Body of pancreas (tissue), 4 donors: ENCODE measurements around the gene WNT10A. TPM values are rescaled to one million over a fixed set of nuclear protein-coding genes. Genes with fewer than 3 reads are reported as not detected.

ENCODE experiments used
- ATAC-seq: fragments of 150-250 bp; one replicate; pipeline ENCODE4 v1.9.1; 2016
- DNase-seq, 4 donors: peaks; one replicate each; pipeline ENCODE4 v3.0.0-alpha.2; 2019
- H3K27ac ChIP-seq, 4 donors: fragments of 200-600 bp; sonication (generic); 1 replicate in 3 of 4; 2 replicates in 1 of 4; pipeline versions ENCODE4 v1.5.1 to v1.6.1; 2016 to 2019; ENCODE audit warnings: mild to moderate bottlenecking in 1 of 4, mixed read lengths in 1 of 4, moderate library complexity in 1 of 4
- H3K27me3 ChIP-seq, 2 donors: fragments of 200-600 bp; sonication (generic); one replicate each; pipeline ENCODE4 v1.6.0; 2016; ENCODE audit warnings: mild to moderate bottlenecking in 1 of 2
- H3K36me3 ChIP-seq, 2 donors: fragments of 200-600 bp; sonication (generic); replicated peaks in 1 of 2; 2 replicates each; pipeline ENCODE4 v1.5.1; 2016; ENCODE audit warnings: low read depth in 2 of 2; ENCODE audit not compliant: insufficient read depth in 1 of 2
- H3K4me1 ChIP-seq: fragments of 200-600 bp; sonication (generic); one replicate; pipeline ENCODE4 v1.6.0; 2016
- H3K4me3 ChIP-seq, 2 donors: fragments of 200-600 bp; sonication (generic); 1 replicate in 1 of 2; 2 replicates in 1 of 2; pipeline ENCODE4 v1.5.1; 2016 to 2019
- H3K9me3 ChIP-seq, 3 donors: fragments of 200-600 bp; sonication (generic); 1 replicate in 2 of 3; 2 replicates in 1 of 3; pipeline ENCODE4 v1.5.1; 2016
- POLR2A ChIP-seq, 3 donors: fragments of 450-650 bp; IDR thresholded peaks; one replicate each; pipeline ENCODE4 v1.6.1; 2016; ENCODE audit warnings: antibody characterized with exemption in 3 of 3, mild to moderate bottlenecking in 2 of 3
- WGBS, 2 donors: methylation state at CpG; one replicate each; pipeline ENCODE4 v1.1.5; 2017; 5-methylcytosine and 5-hydroxymethylcytosine counted together
- intact Hi-C: fragments of 100-400 bp; cut with DNase I; formaldehyde crosslinking; loops from one replicate; pipeline ENCODE4 v1.15.1; 2023
- total RNA-seq, 2 donors: library from RNA; depleted of rRNA; stranded (reverse); fragments of >200 nt; gene quantifications; one replicate each; pipeline ENCODE4 v1.1.0, GENCODE V29; 2016
- TF ChIP-seq, protein P1 (sequence below), 7 experiments: fragments of 450-650 bp in 4 of 7; fragments of 200-600 bp in 3 of 7; sonication (generic) in 3 of 7; IDR thresholded peaks; one replicate each; pipeline ENCODE4 v1.5.1; 2016 to 2019; ENCODE audit warnings: antibody characterized with exemption in 7 of 7

Gene WNT10A
- total RNA-seq, 2 donors from 2014 or later, result 0.52 TPM; not detected in 1

DNA sequence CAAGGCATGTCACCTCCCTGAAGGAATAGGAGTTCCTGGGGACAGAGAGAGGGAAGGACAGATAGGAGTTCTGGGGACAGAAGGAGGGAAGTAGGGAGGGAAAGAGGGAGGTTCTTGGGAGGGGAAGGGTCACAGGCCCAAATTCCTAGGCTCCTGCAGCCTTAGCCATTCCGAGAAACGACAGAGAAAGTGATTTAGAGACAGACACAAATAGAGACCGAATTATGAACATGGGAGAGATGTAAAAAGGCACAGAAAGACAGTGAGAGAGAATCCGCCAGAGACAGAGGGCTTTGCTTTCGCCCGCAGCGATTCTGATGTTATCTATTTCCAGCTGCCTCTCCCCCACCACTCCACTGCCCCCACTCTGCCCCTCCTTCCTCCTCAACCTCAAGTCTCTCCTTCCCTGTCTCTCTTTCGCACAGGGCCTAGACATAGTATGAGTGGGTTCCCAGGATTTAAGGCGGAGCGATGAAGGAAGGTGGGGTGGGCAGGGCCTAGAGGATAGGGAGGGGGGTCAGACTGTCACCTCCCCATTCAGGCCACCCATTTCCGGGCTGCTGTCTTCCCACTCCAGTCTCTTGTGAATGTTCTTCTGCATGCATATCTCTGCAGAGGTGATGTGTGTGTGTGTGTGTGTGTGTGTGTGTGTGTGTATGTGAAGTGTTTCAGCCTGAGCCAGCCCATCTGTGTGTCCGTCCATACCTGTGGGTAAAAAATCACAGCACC lies 24.3 kb upstream of the WNT10A start:
- ATAC-seq, result no peak
- H3K4me3 ChIP-seq, result no peak overlapping the region
- peaks cover 24% of the 10 kb centered on the region for H3K4me1 ChIP-seq
- intact Hi-C loops, result loop anchor here (10.0 kb wide), 1 partner anchor 152 kb away; no protein-coding TSS in a partner anchor
- peaks cover 0 to 13% of the 10 kb centered on the region in 2 donors for H3K27me3 ChIP-seq
- H3K27ac ChIP-seq, result no peak overlapping the region
- no peaks in the 10 kb centered on the region for H3K9me3 ChIP-seq
- DNase-seq, result no peak
- WGBS, 2 donors, result 37 to 45% methylated on average over 12 of the region's 12 CpGs
- no peaks in the 10 kb centered on the region for H3K36me3 ChIP-seq
- no peak for TF ChIP-seq POLR2A (IDR thresholded peaks at IDR 0.05)
- TF ChIP-seq, protein P1, sequence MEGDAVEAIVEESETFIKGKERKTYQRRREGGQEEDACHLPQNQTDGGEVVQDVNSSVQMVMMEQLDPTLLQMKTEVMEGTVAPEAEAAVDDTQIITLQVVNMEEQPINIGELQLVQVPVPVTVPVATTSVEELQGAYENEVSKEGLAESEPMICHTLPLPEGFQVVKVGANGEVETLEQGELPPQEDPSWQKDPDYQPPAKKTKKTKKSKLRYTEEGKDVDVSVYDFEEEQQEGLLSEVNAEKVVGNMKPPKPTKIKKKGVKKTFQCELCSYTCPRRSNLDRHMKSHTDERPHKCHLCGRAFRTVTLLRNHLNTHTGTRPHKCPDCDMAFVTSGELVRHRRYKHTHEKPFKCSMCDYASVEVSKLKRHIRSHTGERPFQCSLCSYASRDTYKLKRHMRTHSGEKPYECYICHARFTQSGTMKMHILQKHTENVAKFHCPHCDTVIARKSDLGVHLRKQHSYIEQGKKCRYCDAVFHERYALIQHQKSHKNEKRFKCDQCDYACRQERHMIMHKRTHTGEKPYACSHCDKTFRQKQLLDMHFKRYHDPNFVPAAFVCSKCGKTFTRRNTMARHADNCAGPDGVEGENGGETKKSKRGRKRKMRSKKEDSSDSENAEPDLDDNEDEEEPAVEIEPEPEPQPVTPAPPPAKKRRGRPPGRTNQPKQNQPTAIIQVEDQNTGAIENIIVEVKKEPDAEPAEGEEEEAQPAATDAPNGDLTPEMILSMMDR (IDR thresholded peaks at IDR 0.05), result no peak

DNA sequence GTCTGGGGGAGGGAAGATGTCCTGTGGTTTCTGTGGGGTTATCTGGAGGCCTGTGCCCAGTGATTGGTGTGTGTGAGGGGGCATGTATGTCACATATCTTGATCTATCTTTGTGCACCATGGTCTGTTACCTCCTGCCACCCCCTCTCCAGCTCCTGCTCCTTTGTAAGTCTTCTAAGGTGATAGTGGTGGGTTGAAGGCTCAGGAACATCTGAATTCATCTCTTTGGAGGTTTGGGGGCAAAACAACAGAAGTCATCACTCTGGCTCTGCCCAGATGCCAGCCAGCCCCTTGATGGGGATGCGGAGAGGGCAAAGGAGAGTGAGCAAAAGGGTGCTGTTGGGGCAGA lies 23.8 kb upstream of the WNT10A start:
- peaks cover 24% of the 10 kb centered on the region for H3K4me1 ChIP-seq
- ATAC-seq, result no peak
- WGBS, 2 donors, result 75 to 82% methylated on average over 1 of the region's 1 CpG
- no peak overlapping the region for H3K27ac ChIP-seq
- no peak overlapping the region for H3K4me3 ChIP-seq
- H3K36me3 ChIP-seq, result no peaks in the 10 kb centered on the region
- DNase-seq, result no peak
- intact Hi-C loops, result loop anchor here (10.0 kb wide), 1 partner anchor 152 kb away; no protein-coding TSS in a partner anchor
- no peak for TF ChIP-seq POLR2A (IDR thresholded peaks at IDR 0.05)
- TF ChIP-seq, protein P1 (IDR thresholded peaks at IDR 0.05), result no peak
- no peaks in the 10 kb centered on the region for H3K9me3 ChIP-seq
- H3K27me3 ChIP-seq, result peaks cover 0 to 19% of the 10 kb centered on the region in 2 donors

DNA sequence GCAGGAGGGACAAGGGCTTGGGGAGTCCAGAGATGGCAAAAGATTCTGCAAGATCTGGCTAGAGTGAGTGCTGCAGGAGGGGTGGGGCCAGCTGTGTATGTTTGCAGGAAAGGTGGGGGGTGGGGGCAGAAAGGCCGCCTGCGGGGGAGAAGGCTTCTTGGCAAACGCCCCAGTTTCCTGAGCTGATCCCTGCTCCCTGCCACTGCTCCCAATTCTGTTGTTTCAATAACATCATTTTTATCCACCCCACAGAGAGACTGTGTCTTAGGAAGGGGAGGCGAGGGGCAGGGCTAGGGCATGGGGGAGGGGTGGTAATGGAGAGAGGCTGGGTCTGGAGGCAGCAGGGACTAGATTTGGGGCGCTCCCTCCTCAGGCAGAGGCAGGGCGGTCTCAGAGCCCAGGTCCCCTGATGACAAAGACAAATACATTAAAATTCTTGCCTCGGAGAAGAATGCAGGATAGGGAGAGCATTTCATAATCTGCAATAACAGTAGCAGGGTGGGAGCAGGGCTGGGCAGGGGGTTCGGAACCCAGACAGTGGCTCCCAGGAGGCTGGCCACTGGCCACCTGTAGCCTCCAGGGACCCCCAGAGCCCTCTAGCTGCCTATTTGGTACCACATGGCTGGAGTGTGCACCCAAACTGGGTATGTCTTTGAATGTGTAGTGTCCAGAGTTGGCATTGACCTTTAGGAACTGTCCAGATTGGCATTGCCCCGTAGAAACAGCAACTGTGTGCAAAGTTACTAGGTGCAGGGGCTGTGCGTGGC lies 23.1 kb upstream of the WNT10A start:
- 8 to 12% methylated on average over 10 of the region's 10 CpGs for WGBS, 2 donors
- DNase-seq, result no peak
- intact Hi-C loops, result loop anchor here (10.0 kb wide), 1 partner anchor 153 kb away; no protein-coding TSS in a partner anchor

DNA sequence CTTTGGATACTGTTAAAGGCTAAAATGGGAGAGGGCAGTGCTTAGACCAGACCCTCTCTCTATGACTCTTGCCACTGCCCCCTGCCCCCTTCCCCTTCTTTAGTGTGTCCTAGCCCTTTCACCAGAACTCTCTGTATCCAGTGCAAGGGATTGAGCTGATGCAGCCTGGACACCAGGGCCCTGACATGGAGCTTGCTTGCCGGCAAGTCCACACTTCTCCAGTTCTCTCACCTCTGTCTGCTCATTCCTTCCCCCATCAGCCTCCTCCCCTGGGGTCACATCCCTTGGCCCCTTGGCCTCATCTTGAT lies 22.6 kb upstream of the WNT10A start:
- Histone ChIP-seq H3K27me3 (peaks cover 0 to 19% of the 10 kb centered on the region in 2 donors), H3K9me3 (no peaks in the 10 kb centered on the region), H3K4me3 (no peak overlapping the region), H3K36me3 (no peaks in the 10 kb centered on the region), H3K27ac (no peak overlapping the region), H3K4me1 (peaks cover 24% of the 10 kb centered on the region)
- DNase-seq, result no peak
- WGBS, 2 donors, result 0 to 13% methylated on average over 1 of the region's 1 CpG
- TF ChIP-seq POLR2A (IDR thresholded peaks at IDR 0.05), result no peak
- TF ChIP-seq, protein P1 (IDR thresholded peaks at IDR 0.05), result no peak
- ATAC-seq, result no peak
- intact Hi-C loops, result loop anchor here (10.0 kb wide), 1 partner anchor 153 kb away; no protein-coding TSS in a partner anchor

More for the DNA sequence above, 23.1 kb upstream of the WNT10A start:
- no peak for ATAC-seq
- no peak for TF ChIP-seq POLR2A (IDR thresholded peaks at IDR 0.05)
- TF ChIP-seq, protein P1 (IDR thresholded peaks at IDR 0.05), result no peak
- peaks cover 0 to 19% of the 10 kb centered on the region in 2 donors for H3K27me3 ChIP-seq
- no peaks in the 10 kb centered on the region for H3K9me3 ChIP-seq
- H3K36me3 ChIP-seq, result no peaks in the 10 kb centered on the region
- H3K27ac ChIP-seq, result no peak overlapping the region
- peaks cover 24% of the 10 kb centered on the region for H3K4me1 ChIP-seq
- no peak overlapping the region for H3K4me3 ChIP-seq
